ENCODE data around the gene ACOX3.
A peak's percentile ranks its signal among the peaks of the same experiment; 100 is the strongest.

ACOX3 gene

DNA sequence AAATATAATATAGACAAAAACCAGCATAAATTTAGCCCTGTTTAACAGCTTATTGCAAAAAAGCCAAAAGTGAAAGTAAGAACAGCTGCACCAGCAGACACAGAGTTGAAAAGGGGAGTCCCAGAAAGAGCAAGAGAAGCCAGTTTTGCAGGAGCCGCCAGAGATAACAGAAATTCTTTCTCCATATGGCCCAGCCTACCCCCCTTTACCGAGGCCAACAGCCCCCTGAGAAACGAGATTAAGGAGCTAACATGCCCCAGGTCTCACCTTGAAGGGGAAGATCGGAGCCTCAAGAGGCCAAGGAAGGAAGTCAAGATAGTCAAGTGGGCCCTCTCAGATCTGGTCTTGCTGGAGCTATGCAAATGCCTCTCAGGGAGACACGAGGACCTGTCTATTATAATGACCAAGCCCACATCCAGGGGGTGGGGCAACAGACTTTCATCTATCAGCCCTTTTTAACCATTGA, 4.8 kb downstream of the ACOX3 start:
- TF ChIP-seq, protein P1, sequence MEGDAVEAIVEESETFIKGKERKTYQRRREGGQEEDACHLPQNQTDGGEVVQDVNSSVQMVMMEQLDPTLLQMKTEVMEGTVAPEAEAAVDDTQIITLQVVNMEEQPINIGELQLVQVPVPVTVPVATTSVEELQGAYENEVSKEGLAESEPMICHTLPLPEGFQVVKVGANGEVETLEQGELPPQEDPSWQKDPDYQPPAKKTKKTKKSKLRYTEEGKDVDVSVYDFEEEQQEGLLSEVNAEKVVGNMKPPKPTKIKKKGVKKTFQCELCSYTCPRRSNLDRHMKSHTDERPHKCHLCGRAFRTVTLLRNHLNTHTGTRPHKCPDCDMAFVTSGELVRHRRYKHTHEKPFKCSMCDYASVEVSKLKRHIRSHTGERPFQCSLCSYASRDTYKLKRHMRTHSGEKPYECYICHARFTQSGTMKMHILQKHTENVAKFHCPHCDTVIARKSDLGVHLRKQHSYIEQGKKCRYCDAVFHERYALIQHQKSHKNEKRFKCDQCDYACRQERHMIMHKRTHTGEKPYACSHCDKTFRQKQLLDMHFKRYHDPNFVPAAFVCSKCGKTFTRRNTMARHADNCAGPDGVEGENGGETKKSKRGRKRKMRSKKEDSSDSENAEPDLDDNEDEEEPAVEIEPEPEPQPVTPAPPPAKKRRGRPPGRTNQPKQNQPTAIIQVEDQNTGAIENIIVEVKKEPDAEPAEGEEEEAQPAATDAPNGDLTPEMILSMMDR (IDR thresholded peaks at IDR 0.05; ENCODE audit: borderline replicate concordance, control extremely low read depth, extremely low read depth, insufficient read depth, missing control alignments): no peak
- in situ Hi-C loops (cut with MboI; ENCODE audit: low sequenced_read_pairs, unreplicated experiment): no loop called here
- DNase-seq (ENCODE audit: low spot score): peak; percentile 70

DNA sequence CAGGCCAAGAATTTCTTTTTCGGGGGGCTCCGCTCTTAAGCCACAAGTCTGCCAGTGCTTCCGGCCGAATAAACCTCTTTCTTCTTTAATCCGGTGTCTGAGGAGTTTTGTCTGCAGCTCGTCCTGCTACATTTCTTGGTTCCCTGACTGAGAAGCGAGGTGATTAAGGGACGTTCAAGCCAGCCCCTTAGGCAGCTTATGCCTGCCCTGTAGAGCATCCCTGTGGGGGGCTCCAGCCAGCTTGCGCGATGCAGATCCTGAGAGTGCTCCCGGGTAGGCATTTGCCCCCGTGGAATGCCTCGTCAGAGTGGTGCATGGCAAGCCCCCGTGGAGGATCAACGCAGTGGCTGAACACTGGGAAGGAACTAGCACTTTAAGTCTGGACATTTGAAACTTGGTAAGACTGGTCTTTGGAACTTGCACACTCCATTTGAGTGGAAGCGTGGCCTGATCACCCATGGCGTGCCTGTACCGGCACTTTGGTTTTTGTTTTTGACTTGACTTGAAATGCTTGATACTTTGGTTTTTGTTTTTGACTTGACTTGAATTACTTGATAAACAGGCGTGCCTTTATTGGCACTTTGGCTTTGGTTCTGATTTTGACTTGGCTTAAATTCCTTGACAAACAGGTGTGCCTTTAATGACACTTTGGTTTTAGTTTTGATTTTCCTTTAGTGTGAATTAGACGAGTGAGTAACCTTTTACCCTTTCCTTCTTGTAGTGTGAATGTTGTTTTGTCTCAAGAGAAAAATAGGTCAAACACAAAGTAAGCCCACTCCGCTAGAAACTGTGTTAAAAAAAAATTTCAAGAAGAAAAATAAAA, 6.1 kb downstream of the ACOX3 start:
- DNase-seq (ENCODE audit: low spot score): no peak
- in situ Hi-C loops (cut with MboI; ENCODE audit: low sequenced_read_pairs, unreplicated experiment): no loop called here
- TF ChIP-seq, protein P1 (IDR thresholded peaks at IDR 0.05; ENCODE audit: borderline replicate concordance, control extremely low read depth, extremely low read depth, insufficient read depth, missing control alignments): no peak

DNA sequence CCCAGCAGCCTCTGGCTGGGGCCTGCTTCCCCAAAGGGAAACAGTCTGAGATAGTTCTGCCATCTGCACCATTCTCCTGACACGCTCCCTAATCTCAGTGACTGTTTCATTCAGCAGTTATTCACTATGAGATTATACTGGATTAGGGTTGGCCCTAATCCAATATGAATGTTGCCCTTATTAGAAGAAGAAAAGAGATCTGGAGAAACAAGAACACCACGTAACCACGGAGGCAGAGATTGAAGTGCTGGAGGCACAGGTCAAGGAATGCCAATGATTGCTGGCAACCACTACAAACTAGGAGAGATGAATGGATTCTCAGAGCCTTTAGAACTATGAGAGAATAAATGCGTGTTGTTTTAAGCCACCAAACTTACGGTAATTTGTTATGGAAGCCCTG, 7.4 kb downstream of the ACOX3 start:
- in situ Hi-C loops (cut with MboI; ENCODE audit: low sequenced_read_pairs, unreplicated experiment): no loop called here
- DNase-seq (ENCODE audit: low spot score): no peak
- TF ChIP-seq, protein P1 (IDR thresholded peaks at IDR 0.05; ENCODE audit: borderline replicate concordance, control extremely low read depth, extremely low read depth, insufficient read depth, missing control alignments): no peak

DNA sequence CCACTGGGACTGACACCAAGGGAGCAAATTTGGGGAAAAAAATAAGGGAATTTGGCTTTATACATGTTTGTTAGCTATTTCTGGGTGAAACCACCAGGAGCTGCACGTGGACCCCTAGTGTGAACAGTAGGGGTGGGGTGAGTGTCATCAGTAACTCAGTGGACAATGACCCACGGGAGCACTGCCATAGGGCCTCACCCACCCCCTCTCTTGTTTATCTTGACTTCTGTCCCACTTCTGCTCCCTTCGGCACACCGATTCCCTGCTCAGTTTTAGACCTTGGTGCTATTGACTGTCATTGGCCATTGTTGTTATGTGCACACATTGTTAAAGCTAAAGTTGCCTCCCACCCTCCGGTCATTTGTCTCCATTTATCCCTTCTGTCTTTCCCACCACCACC, 9.0 kb downstream of the ACOX3 start:
- TF ChIP-seq, protein P1 (IDR thresholded peaks at IDR 0.05; ENCODE audit: borderline replicate concordance, control extremely low read depth, extremely low read depth, insufficient read depth, missing control alignments): no peak
- in situ Hi-C loops (cut with MboI; ENCODE audit: low sequenced_read_pairs, unreplicated experiment): no loop called here
- DNase-seq (ENCODE audit: low spot score): no peak

- TF ChIP-seq, protein P1 (IDR thresholded peaks at IDR 0.05; ENCODE audit: borderline replicate concordance, control extremely low read depth, extremely low read depth, insufficient read depth, missing control alignments): no peak
- in situ Hi-C loops (cut with MboI; ENCODE audit: low sequenced_read_pairs, unreplicated experiment): no loop called here
- peak; percentile 96 for DNase-seq (ENCODE audit: low spot score)
Measured at GRCh38 chr4:8428288-8429097, 12.0 kb downstream of the ACOX3 start.

- in situ Hi-C loops (cut with MboI; ENCODE audit: low sequenced_read_pairs, unreplicated experiment): no loop called here
- TF ChIP-seq, protein P1 (IDR thresholded peaks at IDR 0.05; ENCODE audit: borderline replicate concordance, control extremely low read depth, extremely low read depth, insufficient read depth, missing control alignments): no peak
- peak; percentile 68 for DNase-seq (ENCODE audit: low spot score)
Measured at GRCh38 chr4:8427761-8428287, 12.7 kb downstream of the ACOX3 start.
